Mucosa of rectum (tissue), 2 donors: ENCODE results near the gene AIG1.

Source experiments
- H3K27ac ChIP-seq, 2 donors: one replicate each; pipeline ENCODE4 v1.7.0; 2013; ENCODE audit warnings: inconsistent platforms in 2 of 2, low read depth in 2 of 2, low read length in 2 of 2
- H3K27me3 ChIP-seq, 2 donors: one replicate each; pipeline ENCODE4 v1.7.0; 2013; ENCODE audit warnings: low read length in 2 of 2; ENCODE audit not compliant: control insufficient read depth in 2 of 2, insufficient read depth in 2 of 2
- H3K36me3 ChIP-seq, 2 donors: one replicate each; pipeline ENCODE4 v1.7.0; 2013; ENCODE audit warnings: low read length in 2 of 2; ENCODE audit not compliant: control insufficient read depth in 2 of 2, insufficient read depth in 2 of 2
- H3K4me1 ChIP-seq, 2 donors: one replicate each; pipeline ENCODE4 v1.7.0; 2013; ENCODE audit warnings: low read length in 2 of 2, mild to moderate bottlenecking in 1 of 2; ENCODE audit not compliant: control insufficient read depth in 2 of 2, insufficient read depth in 2 of 2
- H3K4me3 ChIP-seq, 2 donors: one replicate each; pipeline ENCODE4 v1.7.0; 2013; ENCODE audit warnings: low read length in 2 of 2
- H3K9ac ChIP-seq, 2 donors: one replicate each; pipeline ENCODE4 v1.7.0; 2013; ENCODE audit warnings: low read length in 2 of 2, low read depth in 1 of 2, mild to moderate bottlenecking in 1 of 2
- H3K9me3 ChIP-seq, 2 donors: one replicate each; pipeline ENCODE4 v1.7.0; 2013; ENCODE audit warnings: low read length in 2 of 2; ENCODE audit not compliant: control insufficient read depth in 2 of 2
- donor health status: healthy.
- donor health status: Normal muscosa, but diverticular disease.

The AIG1 gene

DNA sequence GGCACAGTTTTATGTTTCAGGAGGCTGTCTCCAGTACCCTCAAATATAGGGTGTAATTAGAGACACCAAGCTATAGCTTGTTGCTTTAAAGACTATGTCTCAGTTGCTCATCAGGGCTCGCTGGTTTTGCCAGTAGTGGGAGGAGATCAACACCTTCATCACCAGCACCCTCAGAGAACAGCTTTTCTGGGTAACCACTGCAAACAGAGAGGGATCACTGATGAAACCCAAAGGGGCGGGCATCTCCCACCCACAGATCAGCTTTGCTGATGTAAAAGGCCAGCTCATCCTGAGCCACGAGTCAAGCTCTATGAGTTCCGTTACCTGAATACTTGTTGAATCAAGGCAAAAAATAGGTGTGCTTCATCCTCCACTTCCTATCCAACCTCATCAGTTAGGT lies 187.7 kb downstream of the AIG1 start:
- no peaks in the 10 kb centered on the region for H3K4me1 ChIP-seq
- no peak overlapping the region for H3K27ac ChIP-seq
- no peaks in the 10 kb centered on the region for H3K27me3 ChIP-seq
- H3K36me3 ChIP-seq: no peaks in the 10 kb centered on the region
- no peak overlapping the region for H3K9ac ChIP-seq
- H3K4me3 ChIP-seq: no peak overlapping the region
- H3K9me3 ChIP-seq: no peaks in the 10 kb centered on the region

DNA sequence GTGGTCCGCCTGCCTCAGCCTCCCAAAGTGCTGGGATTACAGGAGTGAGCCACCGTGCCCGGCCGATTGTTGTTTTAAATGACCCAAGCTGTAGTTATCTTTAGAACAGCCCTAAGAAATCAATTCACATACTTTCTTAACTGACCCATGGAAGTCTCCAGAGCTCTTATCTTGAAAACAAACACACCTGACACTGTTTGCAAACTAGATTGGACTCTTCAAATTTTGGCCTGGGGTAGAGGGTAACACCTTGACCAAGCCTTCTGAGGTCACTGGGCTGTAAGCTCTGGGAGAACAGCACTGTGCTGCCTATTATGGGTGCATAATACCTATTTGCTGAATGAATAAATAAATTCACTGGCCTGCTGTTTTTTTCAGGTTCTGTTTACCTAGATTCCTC lies 190.6 kb downstream of the AIG1 start:
- Histone ChIP-seq H3K9ac (no peak overlapping the region), H3K27ac (no peak overlapping the region), H3K36me3 (no peaks in the 10 kb centered on the region), H3K4me1 (no peaks in the 10 kb centered on the region), H3K27me3 (no peaks in the 10 kb centered on the region), H3K4me3 (no peak overlapping the region), H3K9me3 (no peaks in the 10 kb centered on the region)

DNA sequence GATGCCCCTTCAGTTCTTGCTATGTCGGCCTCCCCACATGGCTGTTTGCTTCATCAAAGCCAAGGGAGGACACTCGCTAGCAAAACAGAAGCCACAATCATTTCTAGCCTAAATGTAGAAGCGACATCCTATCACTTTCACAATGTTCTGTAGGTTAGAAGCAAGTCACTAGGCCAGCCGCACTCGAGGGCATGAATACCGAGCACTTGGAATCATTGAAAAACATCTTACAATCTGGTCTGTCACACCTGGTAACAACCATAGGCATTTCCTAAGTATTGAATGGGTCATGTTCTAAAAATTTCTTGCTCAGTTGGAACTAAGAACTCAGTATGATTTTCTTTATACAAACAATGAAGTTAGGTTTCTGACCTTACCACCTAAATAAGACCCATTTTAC lies 192.3 kb downstream of the AIG1 start:
- no peaks in the 10 kb centered on the region for H3K9me3 ChIP-seq
- H3K4me3 ChIP-seq: no peak overlapping the region
- H3K36me3 ChIP-seq: no peaks in the 10 kb centered on the region
- H3K27me3 ChIP-seq: no peaks in the 10 kb centered on the region
- no peak overlapping the region for H3K9ac ChIP-seq
- H3K27ac ChIP-seq: no peak overlapping the region
- H3K4me1 ChIP-seq: no peaks in the 10 kb centered on the region

GRCh38 chr6:143253586-143253985 lies 192.9 kb downstream of the AIG1 start:
- H3K9ac ChIP-seq: no peak overlapping the region
- no peaks in the 10 kb centered on the region for H3K27me3 ChIP-seq
- no peaks in the 10 kb centered on the region for H3K36me3 ChIP-seq
- H3K4me3 ChIP-seq: no peak overlapping the region
- H3K4me1 ChIP-seq: no peaks in the 10 kb centered on the region
- H3K27ac ChIP-seq: no peak overlapping the region
- no peaks in the 10 kb centered on the region for H3K9me3 ChIP-seq

GRCh38 chr6:143258945-143259344 lies 198.3 kb downstream of the AIG1 start:
- H3K27me3 ChIP-seq: no peaks in the 10 kb centered on the region
- H3K27ac ChIP-seq: no peak overlapping the region
- no peaks in the 10 kb centered on the region for H3K9me3 ChIP-seq
- H3K9ac ChIP-seq: no peak overlapping the region
- no peak overlapping the region for H3K4me3 ChIP-seq
- no peaks in the 10 kb centered on the region for H3K4me1 ChIP-seq
- no peaks in the 10 kb centered on the region for H3K36me3 ChIP-seq

- Histone ChIP-seq H3K4me1 (no peaks in the 10 kb centered on the region), H3K9me3 (no peaks in the 10 kb centered on the region), H3K27me3 (no peaks in the 10 kb centered on the region), H3K4me3 (no peak overlapping the region), H3K36me3 (no peaks in the 10 kb centered on the region), H3K9ac (no peak overlapping the region), H3K27ac (no peak overlapping the region)
These were observed 200.2 kb downstream of the AIG1 start for GRCh38 chr6:143260857-143261256.

DNA sequence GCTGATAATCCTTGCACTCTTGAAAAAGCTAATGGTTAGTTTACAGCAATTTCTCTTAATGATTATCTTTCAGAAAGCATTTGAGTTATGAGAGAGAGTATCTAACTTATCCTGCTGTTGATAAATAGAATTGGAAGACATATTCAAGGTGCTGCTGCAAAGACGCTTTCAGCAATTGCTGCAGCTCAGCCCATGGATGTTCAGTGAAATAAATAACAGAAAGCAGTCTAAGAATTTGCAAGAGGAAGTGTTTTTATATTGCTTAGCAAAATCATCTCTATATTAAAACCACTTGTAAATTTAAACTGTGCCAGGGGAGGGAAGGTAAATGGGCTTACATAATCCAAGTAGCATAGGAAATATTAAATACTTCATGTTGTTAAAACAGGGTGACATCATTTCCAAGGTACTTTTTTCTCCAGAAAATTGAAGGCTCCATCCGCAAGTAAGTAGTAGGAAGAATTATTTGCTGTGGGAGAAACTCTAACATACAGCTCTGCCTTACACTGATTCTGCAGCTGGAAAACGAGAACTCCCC lies 201.3 kb downstream of the AIG1 start:
- no peaks in the 10 kb centered on the region for H3K4me1 ChIP-seq
- H3K27ac ChIP-seq: no peak overlapping the region
- no peak overlapping the region for H3K4me3 ChIP-seq
- H3K9ac ChIP-seq: no peak overlapping the region
- no peaks in the 10 kb centered on the region for H3K9me3 ChIP-seq
- H3K36me3 ChIP-seq: no peaks in the 10 kb centered on the region
- H3K27me3 ChIP-seq: no peaks in the 10 kb centered on the region

DNA sequence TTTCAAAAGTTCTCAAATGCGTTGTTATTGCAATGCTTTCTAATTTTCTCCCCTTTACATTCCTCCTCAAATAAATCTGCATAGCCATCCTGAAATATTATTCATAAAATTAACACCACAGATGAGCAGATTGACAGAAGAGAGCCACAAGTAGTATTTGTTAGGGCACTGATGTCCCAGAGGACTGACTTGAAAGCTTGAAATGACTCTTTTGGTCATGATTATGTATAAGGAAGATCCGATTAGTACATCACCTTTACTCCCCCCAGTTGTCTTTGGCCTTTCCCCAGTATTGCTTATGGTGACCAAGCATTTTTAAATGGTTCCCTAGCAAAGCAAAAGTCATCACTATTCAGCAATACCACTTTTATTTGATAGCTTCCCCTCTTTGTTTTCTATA lies 202.2 kb downstream of the AIG1 start:
- Histone ChIP-seq H3K4me1 (no peaks in the 10 kb centered on the region), H3K9me3 (no peaks in the 10 kb centered on the region), H3K27ac (no peak overlapping the region), H3K4me3 (no peak overlapping the region), H3K9ac (no peak overlapping the region), H3K36me3 (no peaks in the 10 kb centered on the region), H3K27me3 (no peaks in the 10 kb centered on the region)

DNA sequence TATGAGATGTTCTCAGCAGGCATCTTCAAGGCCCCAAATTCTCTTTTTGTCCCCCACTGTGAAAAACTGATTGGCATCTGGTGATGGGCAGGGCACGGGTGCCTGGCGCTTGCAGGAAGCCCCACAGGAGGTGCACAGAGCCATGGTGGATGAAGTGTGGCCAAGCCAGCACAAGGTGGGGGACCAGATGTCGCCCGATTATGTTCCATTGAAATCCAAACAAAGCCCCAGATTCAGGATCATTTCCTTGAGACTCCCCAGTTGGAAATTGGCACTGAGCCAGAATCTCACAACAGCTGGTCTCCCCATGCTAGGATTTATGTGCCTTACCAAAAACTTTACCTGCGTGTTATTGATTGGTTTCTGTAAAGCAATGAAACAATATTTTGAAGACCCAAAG lies 203.7 kb downstream of the AIG1 start:
- H3K27me3 ChIP-seq: no peaks in the 10 kb centered on the region
- no peaks in the 10 kb centered on the region for H3K4me1 ChIP-seq
- no peak overlapping the region for H3K4me3 ChIP-seq
- no peaks in the 10 kb centered on the region for H3K36me3 ChIP-seq
- no peak overlapping the region for H3K9ac ChIP-seq
- no peak overlapping the region for H3K27ac ChIP-seq
- no peaks in the 10 kb centered on the region for H3K9me3 ChIP-seq

DNA sequence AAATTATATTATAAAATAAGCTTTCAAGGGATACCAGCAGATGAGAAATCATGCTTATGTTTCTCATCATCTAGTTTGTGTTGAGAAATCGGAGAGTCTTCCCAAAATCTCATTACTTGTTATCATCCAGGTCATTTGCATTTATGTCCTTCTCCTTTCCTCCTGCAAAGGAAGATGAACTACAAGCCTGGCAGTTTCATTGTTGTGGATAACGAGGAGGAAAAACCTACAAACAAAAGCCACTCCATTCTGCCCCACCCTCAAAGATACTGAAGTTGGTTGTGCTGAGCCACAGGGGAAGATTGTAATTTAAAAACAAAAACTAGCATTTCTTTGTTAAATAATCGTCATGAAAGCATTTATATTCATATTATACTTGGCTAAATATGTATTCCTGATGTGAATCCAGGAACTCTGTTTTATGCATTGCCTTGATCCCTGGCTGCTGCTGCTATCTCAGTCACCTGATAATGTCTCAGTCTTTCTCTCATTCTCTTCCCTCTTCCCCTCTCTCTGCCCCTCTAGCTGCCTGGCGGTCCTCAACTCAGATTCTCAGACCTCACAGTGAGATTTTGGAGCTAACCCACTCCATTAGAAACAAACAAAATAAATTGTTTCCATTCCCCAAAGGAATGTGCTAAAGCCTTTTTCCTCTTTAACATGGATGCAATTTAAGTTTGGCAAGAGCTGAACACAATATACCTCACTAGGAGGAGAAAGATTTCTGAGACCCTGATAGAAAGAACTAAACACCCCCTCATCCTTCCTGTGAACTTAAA lies 204.5 kb downstream of the AIG1 start:
- no peaks in the 10 kb centered on the region for H3K4me1 ChIP-seq
- no peak overlapping the region for H3K9ac ChIP-seq
- no peaks in the 10 kb centered on the region for H3K27me3 ChIP-seq
- H3K27ac ChIP-seq: no peak overlapping the region
- H3K36me3 ChIP-seq: no peaks in the 10 kb centered on the region
- H3K4me3 ChIP-seq: no peak overlapping the region
- no peaks in the 10 kb centered on the region for H3K9me3 ChIP-seq
